Neutrophil (primary cell): ENCODE measurements around the gene ST8SIA3.

ENCODE experiments used
- H3K27ac ChIP-seq: fragments of 200-600 bp; sonication (generic); 2 replicates; pipeline ENCODE4 v1.5.1; 2016; ENCODE audit warnings: mild to moderate bottlenecking, moderate library complexity
- H3K27me3 ChIP-seq: fragments of 200-600 bp; sonication (generic); 2 replicates; pipeline ENCODE4 v1.6.0; 2016; ENCODE audit warnings: mild to moderate bottlenecking
- H3K36me3 ChIP-seq: fragments of 200-600 bp; sonication (generic); 2 replicates; pipeline ENCODE4 v1.5.1; 2017
- H3K4me1 ChIP-seq, 2 experiments: fragments of 200-600 bp in 1 of 2; sonication (generic) in 1 of 2; 1 replicate in 1 of 2; 2 replicates in 1 of 2; pipeline versions ENCODE4 v1.5.1 to v1.6.1; 2013 to 2016; ENCODE audit warnings: low read depth in 1 of 2, low read length in 1 of 2, mild to moderate bottlenecking in 1 of 2, moderate library complexity in 1 of 2; ENCODE audit not compliant: control insufficient read depth in 1 of 2, insufficient read depth in 1 of 2
- H3K4me3 ChIP-seq, 2 experiments: fragments of 200-600 bp in 1 of 2; sonication (generic) in 1 of 2; 1 replicate in 1 of 2; 2 replicates in 1 of 2; pipeline ENCODE4 v1.5.1; 2013 to 2016; ENCODE audit warnings: low read depth in 1 of 2, low read length in 1 of 2, mild to moderate bottlenecking in 1 of 2, moderate library complexity in 1 of 2
- H3K9me3 ChIP-seq: fragments of 200-600 bp; sonication (generic); 2 replicates; pipeline ENCODE4 v1.5.1; 2016
- TF ChIP-seq, protein P1 (sequence below): fragments of 200-600 bp; sonication (generic); IDR thresholded peaks from 2 replicates; pipeline ENCODE4 v1.5.1; 2016; ENCODE audit warnings: antibody characterized with exemption

The ST8SIA3 gene, protein sequence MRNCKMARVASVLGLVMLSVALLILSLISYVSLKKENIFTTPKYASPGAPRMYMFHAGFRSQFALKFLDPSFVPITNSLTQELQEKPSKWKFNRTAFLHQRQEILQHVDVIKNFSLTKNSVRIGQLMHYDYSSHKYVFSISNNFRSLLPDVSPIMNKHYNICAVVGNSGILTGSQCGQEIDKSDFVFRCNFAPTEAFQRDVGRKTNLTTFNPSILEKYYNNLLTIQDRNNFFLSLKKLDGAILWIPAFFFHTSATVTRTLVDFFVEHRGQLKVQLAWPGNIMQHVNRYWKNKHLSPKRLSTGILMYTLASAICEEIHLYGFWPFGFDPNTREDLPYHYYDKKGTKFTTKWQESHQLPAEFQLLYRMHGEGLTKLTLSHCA

GRCh38 chr18:57352271-57352701 lies at the start of gene ST8SIA3:
Gene ST8SIA3 (plus strand): TSS chr18:57352557. CDS start chr18:57352847, 290 bp downstream.
- Histone ChIP-seq H3K4me3 (no peak within 1 kb of the TSS), H3K27me3 (peaks cover 75% of the 10 kb centered on the region), H3K27ac (no peak within 1 kb of the TSS), H3K9me3 (no peaks in the 10 kb centered on the region), H3K4me1 (no peaks in the 10 kb centered on the region), H3K36me3 (no peaks in the 10 kb centered on the region)
- TF ChIP-seq, protein P1, sequence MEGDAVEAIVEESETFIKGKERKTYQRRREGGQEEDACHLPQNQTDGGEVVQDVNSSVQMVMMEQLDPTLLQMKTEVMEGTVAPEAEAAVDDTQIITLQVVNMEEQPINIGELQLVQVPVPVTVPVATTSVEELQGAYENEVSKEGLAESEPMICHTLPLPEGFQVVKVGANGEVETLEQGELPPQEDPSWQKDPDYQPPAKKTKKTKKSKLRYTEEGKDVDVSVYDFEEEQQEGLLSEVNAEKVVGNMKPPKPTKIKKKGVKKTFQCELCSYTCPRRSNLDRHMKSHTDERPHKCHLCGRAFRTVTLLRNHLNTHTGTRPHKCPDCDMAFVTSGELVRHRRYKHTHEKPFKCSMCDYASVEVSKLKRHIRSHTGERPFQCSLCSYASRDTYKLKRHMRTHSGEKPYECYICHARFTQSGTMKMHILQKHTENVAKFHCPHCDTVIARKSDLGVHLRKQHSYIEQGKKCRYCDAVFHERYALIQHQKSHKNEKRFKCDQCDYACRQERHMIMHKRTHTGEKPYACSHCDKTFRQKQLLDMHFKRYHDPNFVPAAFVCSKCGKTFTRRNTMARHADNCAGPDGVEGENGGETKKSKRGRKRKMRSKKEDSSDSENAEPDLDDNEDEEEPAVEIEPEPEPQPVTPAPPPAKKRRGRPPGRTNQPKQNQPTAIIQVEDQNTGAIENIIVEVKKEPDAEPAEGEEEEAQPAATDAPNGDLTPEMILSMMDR: no peak

GRCh38 chr18:57311472-57311871 lies 40.9 kb upstream of the ST8SIA3 start:
- no peaks in the 10 kb centered on the region for H3K27me3 ChIP-seq
- TF ChIP-seq, protein P1: no peak
- no peaks in the 10 kb centered on the region for H3K36me3 ChIP-seq
- no peaks in the 10 kb centered on the region for H3K9me3 ChIP-seq
- no peak overlapping the region for H3K27ac ChIP-seq
- no peak overlapping the region for H3K4me3 ChIP-seq
- H3K4me1 ChIP-seq: no peaks in the 10 kb centered on the region

DNA sequence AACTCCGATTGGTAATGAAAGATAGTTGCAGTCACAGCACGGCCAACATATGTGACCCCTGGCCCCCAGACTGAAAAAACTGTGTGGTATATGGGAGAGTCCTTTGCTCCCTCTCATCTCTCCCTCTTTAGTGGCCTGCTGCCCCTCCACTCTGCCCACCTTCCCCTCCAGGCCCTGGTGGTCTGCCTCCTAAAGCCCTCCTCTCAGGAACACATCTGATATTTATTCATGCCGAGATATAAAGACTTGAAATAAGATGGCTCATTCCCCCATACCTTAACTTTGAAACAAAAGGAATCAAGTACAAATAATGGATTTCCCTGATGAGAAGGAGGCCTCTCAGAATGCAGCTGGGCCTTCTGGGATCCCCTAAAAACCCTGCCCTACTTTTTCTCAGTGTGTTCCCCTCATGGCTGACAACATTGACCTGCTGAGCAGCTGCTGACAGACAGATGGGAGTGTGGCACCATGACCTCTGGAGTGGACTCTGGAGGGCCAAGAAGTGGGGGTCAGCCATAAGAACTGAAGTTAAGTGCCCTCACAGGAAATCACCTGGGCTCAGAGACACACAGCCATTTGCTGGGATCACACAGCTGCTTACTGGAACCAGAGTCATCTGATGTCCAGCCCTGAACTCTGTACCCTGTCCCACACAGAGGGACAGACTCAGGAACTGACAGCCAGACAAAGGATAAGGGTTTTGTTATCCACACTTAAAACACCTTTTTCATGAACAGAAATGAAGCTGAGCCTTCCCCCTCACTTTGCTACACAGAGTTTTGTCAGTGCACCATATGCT lies 39.8 kb upstream of the ST8SIA3 start:
- Histone ChIP-seq H3K27ac (no peak overlapping the region), H3K4me1 (no peaks in the 10 kb centered on the region), H3K9me3 (no peaks in the 10 kb centered on the region), H3K27me3 (no peaks in the 10 kb centered on the region), H3K4me3 (no peak overlapping the region), H3K36me3 (no peaks in the 10 kb centered on the region)
- TF ChIP-seq, protein P1: no peak

DNA sequence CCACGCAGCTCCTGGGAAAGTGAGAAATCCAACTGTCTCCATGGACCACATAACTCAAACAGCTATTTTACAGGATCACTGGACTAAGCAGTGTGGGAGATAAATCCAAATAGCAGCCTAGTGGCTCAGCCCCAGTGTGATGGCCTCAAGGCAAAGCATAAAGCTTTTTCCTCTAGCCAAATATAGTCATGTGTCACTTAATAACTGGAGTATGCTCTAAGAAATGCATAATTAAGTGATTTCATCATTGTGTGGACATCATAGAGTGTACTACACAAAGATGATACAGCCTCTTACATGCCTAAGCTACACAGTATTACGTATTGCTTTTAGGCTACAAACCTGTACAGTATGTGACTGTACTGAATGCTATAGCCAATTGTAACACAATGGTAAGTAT lies 31.8 kb upstream of the ST8SIA3 start:
- Histone ChIP-seq H3K9me3 (no peaks in the 10 kb centered on the region), H3K36me3 (no peaks in the 10 kb centered on the region), H3K27me3 (no peaks in the 10 kb centered on the region), H3K4me3 (no peak overlapping the region), H3K27ac (no peak overlapping the region), H3K4me1 (no peaks in the 10 kb centered on the region)
- TF ChIP-seq, protein P1: no peak

- H3K9me3 ChIP-seq: no peaks in the 10 kb centered on the region
- no peaks in the 10 kb centered on the region for H3K27me3 ChIP-seq
- H3K4me1 ChIP-seq: no peaks in the 10 kb centered on the region
- H3K36me3 ChIP-seq: no peaks in the 10 kb centered on the region
- no peak overlapping the region for H3K27ac ChIP-seq
- TF ChIP-seq, protein P1: no peak
- no peak overlapping the region for H3K4me3 ChIP-seq
These were observed 26.7 kb upstream of the ST8SIA3 start for GRCh38 chr18:57325491-57326166.
